IPS-18a (cell line): ENCODE results near the gene REC8.

Experiments used
- H3K27ac ChIP-seq: one replicate; pipeline ENCODE4 v1.5.1; 2013; ENCODE audit warnings: low read length
- H3K27me3 ChIP-seq: one replicate; pipeline ENCODE4 v1.6.1; 2013; ENCODE audit warnings: mild to moderate bottlenecking, low read length; ENCODE audit not compliant: control insufficient read depth, insufficient read depth
- H3K36me3 ChIP-seq: one replicate; pipeline ENCODE4 v1.6.1; 2013; ENCODE audit warnings: low read depth, low read length; ENCODE audit not compliant: control insufficient read depth
- H3K4me1 ChIP-seq: one replicate; pipeline ENCODE4 v1.6.1; 2013; ENCODE audit warnings: low read depth, low read length; ENCODE audit not compliant: control insufficient read depth
- H3K4me3 ChIP-seq: one replicate; pipeline ENCODE4 v1.5.1; 2013; ENCODE audit warnings: low read length
- H3K9ac ChIP-seq: one replicate; pipeline ENCODE4 v1.6.1; 2013; ENCODE audit warnings: mild to moderate bottlenecking, low read length, moderate library complexity
- H3K9me3 ChIP-seq: one replicate; pipeline ENCODE4 v1.6.1; 2013; ENCODE audit warnings: low read depth, low read length; ENCODE audit not compliant: control insufficient read depth

The REC8 gene

DNA sequence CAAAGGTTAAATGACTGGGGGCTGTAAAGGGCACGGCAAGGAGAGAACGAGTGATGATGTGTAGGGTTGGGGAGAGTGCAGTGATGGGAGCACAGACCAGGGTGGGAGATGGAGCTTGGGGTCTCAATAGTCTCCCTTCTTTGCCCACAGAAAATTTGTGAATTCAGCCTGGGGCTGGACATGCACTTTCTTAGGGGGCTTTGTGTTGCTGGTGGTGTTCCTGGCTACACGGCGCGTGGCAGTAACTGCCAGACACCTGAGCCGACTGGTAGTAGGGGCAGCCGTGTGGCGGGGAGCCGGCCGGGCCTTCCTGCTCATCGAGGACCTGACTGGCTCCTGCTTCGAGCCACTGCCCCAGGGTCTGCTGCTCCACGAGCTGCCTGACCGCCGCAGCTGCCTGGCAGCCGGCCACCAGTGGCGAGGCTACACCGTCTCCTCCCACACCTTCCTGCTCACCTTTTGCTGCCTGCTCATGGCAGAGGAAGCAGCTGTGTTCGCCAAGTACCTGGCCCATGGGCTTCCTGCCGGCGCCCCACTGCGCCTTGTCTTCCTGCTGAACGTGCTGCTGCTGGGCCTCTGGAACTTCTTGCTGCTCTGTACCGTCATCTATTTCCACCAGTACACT lies 39.7 kb upstream of the REC8 start:
- Histone ChIP-seq H3K9ac (no peak overlapping the region), H3K27ac (no peak overlapping the region), H3K36me3 (no peaks in the 10 kb centered on the region), H3K4me3 (no peak overlapping the region), H3K4me1 (peaks cover 5% of the 10 kb centered on the region), H3K27me3 (no peaks in the 10 kb centered on the region), H3K9me3 (no peaks in the 10 kb centered on the region)

DNA sequence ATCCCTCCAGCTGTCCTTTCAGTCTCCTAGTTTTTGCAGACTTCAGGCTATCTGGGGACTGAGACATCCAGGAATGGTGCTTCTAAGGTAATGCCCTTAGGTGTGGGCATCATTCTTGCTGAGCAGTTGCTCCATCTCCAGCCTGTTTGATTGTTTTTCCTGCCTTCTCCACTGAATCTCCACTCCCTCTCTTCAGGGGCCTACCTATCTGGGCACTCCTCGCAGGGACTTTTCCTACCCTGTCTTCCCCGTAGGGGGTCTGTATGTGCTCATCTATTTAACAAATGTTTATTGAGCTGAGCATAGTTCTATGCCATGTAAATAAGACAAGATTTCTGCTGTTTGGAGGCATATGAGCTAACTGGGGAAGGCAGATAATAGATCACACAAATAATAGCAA lies 38.9 kb upstream of the REC8 start:
- Histone ChIP-seq H3K27ac (no peak overlapping the region), H3K9ac (no peak overlapping the region), H3K27me3 (no peaks in the 10 kb centered on the region), H3K36me3 (peaks cover 4% of the 10 kb centered on the region), H3K9me3 (no peaks in the 10 kb centered on the region), H3K4me1 (peaks cover 6% of the 10 kb centered on the region), H3K4me3 (no peak overlapping the region)

DNA sequence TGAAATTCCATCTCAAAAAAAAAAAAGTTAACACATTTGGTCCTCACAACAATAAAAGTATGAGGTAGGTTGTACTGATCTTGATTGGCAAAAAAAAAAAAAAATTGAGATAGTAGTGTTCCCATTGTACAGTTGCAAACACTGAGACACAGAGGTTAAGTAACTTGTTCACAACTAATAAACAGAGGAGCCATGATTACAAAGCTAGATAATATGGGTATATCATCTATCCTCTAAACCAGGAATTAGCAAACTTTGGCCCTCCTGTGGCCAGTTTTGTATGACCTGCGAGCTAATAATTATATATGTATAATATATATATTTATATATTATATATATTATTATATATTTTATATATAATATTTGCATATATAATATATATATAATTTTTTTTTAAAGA lies 38.1 kb upstream of the REC8 start:
- Histone ChIP-seq H3K36me3 (peaks cover 12% of the 10 kb centered on the region), H3K9ac (no peak overlapping the region), H3K27ac (no peak overlapping the region), H3K27me3 (no peaks in the 10 kb centered on the region), H3K4me1 (peaks cover 6% of the 10 kb centered on the region), H3K9me3 (no peaks in the 10 kb centered on the region), H3K4me3 (no peak overlapping the region)

DNA sequence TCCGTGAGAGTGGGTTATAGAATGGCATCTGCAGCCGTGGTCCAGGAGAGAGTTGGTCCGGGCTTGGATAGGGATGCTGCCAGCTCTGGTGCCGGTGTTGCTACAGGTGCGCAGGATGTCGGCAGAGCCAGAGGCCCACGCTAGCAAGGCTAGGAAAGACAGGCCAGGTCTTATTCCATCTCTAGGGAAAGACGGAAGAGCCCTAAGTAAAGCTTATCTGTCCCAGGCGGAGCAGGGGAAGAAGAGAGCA lies 36.4 kb upstream of the REC8 start:
- H3K36me3 ChIP-seq: peaks cover 21% of the 10 kb centered on the region
- H3K4me3 ChIP-seq: peak overlapping the region; percentile 78
- H3K27me3 ChIP-seq: no peaks in the 10 kb centered on the region
- peaks cover 11% of the 10 kb centered on the region for H3K4me1 ChIP-seq
- H3K9ac ChIP-seq: peak overlapping the region; percentile 19
- no peaks in the 10 kb centered on the region for H3K9me3 ChIP-seq
- H3K27ac ChIP-seq: no peak overlapping the region

DNA sequence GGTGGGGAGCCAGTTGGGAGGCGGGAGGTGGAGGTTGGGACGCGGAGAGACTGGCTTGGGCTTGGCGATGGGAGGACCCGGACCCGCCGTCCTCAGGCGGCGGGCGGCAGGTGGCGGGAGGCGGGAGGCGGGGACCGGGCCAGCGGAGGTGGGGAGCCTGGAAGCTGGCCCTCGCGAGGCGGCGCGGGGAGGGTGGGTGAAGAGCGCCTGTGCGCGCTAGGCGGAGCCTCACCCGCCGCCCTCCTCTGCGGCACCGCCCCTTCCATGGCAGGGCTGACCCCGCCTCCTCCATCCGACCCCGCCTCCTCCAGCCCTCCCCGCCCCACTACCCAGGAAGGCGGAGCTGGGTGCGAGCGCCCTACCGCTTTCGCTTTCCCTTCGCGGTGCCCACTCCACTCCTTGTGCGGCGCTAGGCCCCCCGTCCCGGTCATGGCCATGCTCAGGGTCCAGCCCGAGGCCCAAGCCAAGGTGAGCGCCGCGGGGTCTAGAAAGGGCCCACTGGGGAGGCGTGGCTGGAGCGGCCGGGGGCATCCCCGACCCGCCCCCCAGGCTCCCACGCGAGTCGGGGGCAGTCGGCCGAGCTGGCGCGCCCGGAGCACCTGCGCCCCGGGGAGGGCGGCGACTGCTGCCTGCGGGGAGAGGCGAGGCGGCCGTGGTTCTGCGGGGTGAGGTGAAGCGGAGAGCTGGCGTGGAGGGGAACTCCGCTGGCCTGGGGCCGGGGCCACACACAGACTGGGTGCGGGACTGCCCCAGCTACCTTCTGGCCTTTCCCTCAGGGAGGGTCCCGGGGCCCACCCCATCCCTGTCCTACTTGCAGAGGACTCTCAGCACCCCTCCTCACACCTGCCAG lies 35.8 kb upstream of the REC8 start, which contains the start of gene PSME1:
TSS of gene PSME1 (plus strand) at position 361 of the 850 bp plus-strand sequence. CDS start at position 430, 69 bp downstream.
- no peaks in the 10 kb centered on the region for H3K9me3 ChIP-seq
- H3K4me1 ChIP-seq: peaks cover 11% of the 10 kb centered on the region
- peak within 1 kb of the TSS; percentile 78 for H3K4me3 ChIP-seq
- H3K27me3 ChIP-seq: no peaks in the 10 kb centered on the region
- H3K36me3 ChIP-seq: peaks cover 21% of the 10 kb centered on the region
- H3K9ac ChIP-seq: peak within 1 kb of the TSS; percentile 60
- no peak within 1 kb of the TSS for H3K27ac ChIP-seq

DNA sequence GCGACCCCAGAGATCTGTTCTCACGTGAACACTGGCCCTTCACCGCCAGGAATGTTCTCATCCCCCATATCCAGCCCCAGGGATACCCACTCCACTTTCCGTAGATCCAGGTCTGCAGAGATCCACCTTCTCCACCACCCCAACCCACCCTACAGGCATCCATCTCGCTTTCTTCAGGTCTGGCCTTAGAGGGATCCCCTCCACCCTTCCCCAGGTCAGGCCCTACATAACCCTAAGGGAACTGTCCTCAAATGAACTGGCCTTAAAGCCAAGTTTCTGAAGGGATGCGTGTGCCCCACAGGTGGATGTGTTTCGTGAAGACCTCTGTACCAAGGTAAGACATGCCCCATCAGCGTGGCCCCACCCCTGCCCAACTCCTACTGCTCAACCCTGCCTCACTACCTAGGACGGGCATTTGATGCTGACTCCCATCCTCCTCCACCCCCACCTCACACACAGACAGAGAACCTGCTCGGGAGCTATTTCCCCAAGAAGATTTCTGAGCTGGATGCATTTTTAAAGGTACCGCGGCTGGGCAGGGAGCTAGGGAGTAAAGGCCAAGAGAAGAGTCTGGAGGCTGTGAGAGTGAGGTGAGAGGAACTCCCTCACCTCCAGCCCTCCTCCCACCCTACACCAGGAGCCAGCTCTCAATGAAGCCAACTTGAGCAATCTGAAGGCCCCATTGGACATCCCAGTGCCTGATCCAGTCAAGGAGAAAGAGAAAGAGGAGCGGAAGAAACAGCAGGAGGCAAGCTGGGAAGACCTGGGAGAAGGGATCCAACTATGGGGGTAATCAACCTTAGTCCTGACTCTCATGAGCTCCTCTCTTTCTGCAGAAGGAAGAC lies 35.0 kb upstream of the REC8 start:
- Histone ChIP-seq H3K4me1 (peaks cover 11% of the 10 kb centered on the region), H3K9me3 (no peaks in the 10 kb centered on the region), H3K27me3 (no peaks in the 10 kb centered on the region), H3K4me3 (peak overlapping the region; percentile 78), H3K36me3 (peaks cover 21% of the 10 kb centered on the region), H3K27ac (no peak overlapping the region), H3K9ac (no peak overlapping the region)

DNA sequence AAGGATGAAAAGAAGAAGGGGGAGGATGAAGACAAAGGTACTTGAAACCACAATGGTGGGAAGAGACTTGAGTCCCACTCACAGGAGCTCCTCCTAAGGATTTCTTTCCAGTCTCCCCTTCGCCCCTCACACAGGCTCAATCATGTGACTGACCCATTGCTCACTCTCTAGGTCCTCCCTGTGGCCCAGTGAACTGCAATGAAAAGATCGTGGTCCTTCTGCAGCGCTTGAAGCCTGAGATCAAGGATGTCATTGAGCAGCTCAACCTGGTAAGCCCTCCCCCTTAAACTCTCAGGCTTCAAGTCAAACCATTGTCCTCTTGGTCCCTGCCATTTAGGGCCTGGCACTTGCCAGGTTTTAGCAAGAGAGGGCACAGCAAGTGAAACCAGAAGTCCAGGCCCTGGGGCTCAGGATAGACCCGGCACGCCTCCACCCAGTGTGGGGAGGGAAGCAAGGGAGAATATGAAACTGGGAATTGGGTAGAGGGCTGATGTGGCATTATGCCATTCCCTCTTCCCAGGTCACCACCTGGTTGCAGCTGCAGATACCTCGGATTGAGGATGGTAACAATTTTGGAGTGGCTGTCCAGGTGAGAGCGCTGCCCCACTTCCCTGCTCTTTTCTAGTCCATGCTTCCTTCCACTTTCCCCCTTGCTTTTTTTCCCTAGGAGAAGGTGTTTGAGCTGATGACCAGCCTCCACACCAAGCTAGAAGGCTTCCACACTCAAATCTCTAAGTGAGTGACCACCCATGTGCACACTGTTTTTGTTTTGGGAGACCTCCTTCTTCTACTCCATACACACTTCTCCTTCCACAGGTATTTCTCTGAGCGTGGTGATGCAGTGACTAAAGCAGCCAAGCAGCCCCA lies 34.1 kb upstream of the REC8 start:
- Histone ChIP-seq H3K4me3 (no peak overlapping the region), H3K27me3 (no peaks in the 10 kb centered on the region), H3K27ac (no peak overlapping the region), H3K36me3 (peaks cover 21% of the 10 kb centered on the region), H3K4me1 (peaks cover 11% of the 10 kb centered on the region), H3K9ac (no peak overlapping the region), H3K9me3 (no peaks in the 10 kb centered on the region)

DNA sequence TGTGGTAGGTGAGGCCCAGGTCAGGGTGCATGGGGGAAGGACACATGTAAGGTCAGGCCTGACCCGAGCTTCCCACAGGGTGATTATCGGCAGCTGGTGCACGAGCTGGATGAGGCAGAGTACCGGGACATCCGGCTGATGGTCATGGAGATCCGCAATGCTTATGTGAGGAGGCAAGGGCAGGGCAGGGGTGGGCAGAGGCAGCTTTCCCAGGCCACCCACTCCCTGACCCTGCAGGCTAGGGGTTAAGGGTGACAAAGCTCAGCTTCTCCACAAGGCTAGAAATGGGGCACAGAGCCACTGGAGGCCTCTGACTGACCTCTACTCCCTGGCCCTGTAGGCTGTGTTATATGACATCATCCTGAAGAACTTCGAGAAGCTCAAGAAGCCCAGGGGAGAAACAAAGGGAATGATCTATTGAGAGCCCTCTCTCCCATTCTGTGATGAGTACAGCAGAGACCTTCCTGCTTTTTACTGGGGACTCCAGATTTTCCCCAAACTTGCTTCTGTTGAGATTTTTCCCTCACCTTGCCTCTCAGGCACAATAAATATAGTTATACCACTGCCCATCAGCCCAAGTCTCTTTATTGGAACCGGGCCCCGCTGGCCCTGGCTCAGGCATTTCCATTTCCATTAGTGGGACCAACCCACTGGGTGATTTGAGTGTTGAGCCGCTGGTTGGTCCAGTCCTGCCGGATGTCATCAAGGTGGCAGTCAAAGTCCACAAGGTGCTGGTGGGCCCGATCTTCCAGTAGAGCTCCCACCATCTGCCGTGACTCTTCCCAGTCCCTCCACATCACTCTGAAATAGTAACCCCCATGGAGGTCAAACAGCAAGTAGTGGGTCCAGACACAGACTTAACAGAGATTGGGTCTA lies 33.2 kb upstream of the REC8 start:
- Histone ChIP-seq H3K4me3 (no peak overlapping the region), H3K27me3 (no peaks in the 10 kb centered on the region), H3K27ac (no peak overlapping the region), H3K4me1 (peaks cover 11% of the 10 kb centered on the region), H3K36me3 (peaks cover 23% of the 10 kb centered on the region), H3K9me3 (no peaks in the 10 kb centered on the region), H3K9ac (no peak overlapping the region)

DNA sequence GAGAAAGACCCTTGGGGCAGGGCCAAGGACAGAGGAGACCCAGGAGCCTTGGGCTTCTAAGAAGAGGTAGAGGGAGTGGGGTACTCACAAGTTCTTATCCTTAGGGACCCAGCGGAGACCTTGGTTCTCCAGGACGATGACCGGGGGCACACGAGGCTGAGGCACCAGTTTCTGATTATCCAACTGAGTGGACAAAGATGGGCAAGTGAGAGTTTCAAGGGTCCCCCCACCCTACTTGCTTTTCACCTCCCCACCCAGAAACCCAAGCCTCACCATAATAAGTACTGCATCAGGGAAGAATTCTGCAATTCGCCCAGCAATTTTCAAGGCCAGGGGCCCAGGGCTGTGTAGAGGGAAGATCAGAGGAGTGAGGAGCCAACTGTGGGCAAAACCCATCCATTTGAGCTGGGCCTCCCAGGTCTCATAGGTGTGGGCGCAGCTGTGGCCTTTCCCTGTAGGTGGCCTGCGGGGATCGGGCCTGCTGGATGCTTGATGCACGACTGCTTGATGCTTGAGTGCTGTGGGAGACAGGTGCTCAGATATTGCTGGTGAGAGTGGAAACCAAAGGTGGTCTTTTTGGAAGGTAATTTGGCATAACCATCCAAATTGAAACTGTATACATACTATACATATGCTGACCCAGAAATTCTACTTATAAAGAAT lies 32.5 kb upstream of the REC8 start:
- Histone ChIP-seq H3K4me3 (peak overlapping the region; percentile 97), H3K4me1 (peaks cover 11% of the 10 kb centered on the region), H3K36me3 (peaks cover 31% of the 10 kb centered on the region), H3K9me3 (no peaks in the 10 kb centered on the region), H3K27ac (no peak overlapping the region), H3K27me3 (no peaks in the 10 kb centered on the region), H3K9ac (no peak overlapping the region)
